GM23338 (cell line): Measurements from ENCODE around the gene NR2C2. TPM values are rescaled to one million over a fixed set of nuclear protein-coding genes. Genes with fewer than 3 reads are reported as not detected.

Experiments used
- ATAC-seq: fragments of 200-7000 bp; cut with Tn5 transposase; 3 replicates; pipeline ENCODE4 v1.9.1; 2020
- DNase-seq: peaks from one replicate; pipeline ENCODE4 v3.0.0-alpha.2; 2015; ENCODE audit warnings: low spot score
- H2AFZ ChIP-seq: fragments of 200-600 bp; sonication (generic); 2 replicates; pipeline ENCODE4 v1.8.0; 2016; ENCODE audit warnings: antibody characterized with exemption, mild to moderate bottlenecking, moderate library complexity
- H3F3A ChIP-seq: fragments of 200-600 bp; sonication (generic); replicated peaks from 2 replicates; pipeline ENCODE4 v1.8.0; 2017; ENCODE audit warnings: antibody characterized with exemption, mixed run types, low read depth
- H3K27ac ChIP-seq: fragments of 200-600 bp; sonication (generic); 2 replicates; pipeline ENCODE4 v1.6.1; 2016; ENCODE audit warnings: low read depth
- H3K27me3 ChIP-seq: fragments of 200-600 bp; sonication (generic); 2 replicates; pipeline ENCODE4 v1.8.0; 2016; ENCODE audit warnings: mild to moderate bottlenecking, mixed run types, moderate library complexity; ENCODE audit not compliant: insufficient read depth
- H3K36me3 ChIP-seq: fragments of 200-600 bp; sonication (generic); 2 replicates; pipeline ENCODE4 v1.8.0; 2016; ENCODE audit warnings: mild to moderate bottlenecking; ENCODE audit not compliant: insufficient read depth
- H3K4me1 ChIP-seq: fragments of 200-600 bp; sonication (generic); 2 replicates; pipeline ENCODE4 v1.8.0; 2016; ENCODE audit warnings: mild to moderate bottlenecking, moderate library complexity; ENCODE audit not compliant: insufficient read depth
- H3K4me2 ChIP-seq: fragments of 200-600 bp; sonication (generic); 2 replicates; pipeline ENCODE4 v1.7.1; 2017; ENCODE audit warnings: mixed run types
- H3K4me3 ChIP-seq: fragments of 200-600 bp; sonication (generic); 2 replicates; pipeline ENCODE4 v1.6.1; 2016; ENCODE audit warnings: mixed run types
- H3K79me2 ChIP-seq: fragments of 200-600 bp; sonication (generic); replicated peaks from 2 replicates; pipeline ENCODE4 v1.8.0; 2017; ENCODE audit warnings: mild to moderate bottlenecking; ENCODE audit not compliant: insufficient read depth
- H3K9me2 ChIP-seq: fragments of 200-600 bp; sonication (generic); 2 replicates; pipeline ENCODE4 v1.8.0; 2017; ENCODE audit not compliant: insufficient read depth
- H4K20me1 ChIP-seq: fragments of 200-600 bp; sonication (generic); replicated peaks from 2 replicates; pipeline ENCODE4 v1.8.0; 2017; ENCODE audit warnings: mild to moderate bottlenecking; ENCODE audit not compliant: insufficient read depth
- H3K27ac Mint-ChIP-seq: 2 replicates; pipeline ENCODE4 v1.8.0; 2020; ENCODE audit warnings: inconsistent platforms, mild to moderate bottlenecking, moderate library complexity, mixed read lengths
- H3K27me3 Mint-ChIP-seq: 3 replicates; pipeline ENCODE4 v1.8.0; 2022; ENCODE audit warnings: low read depth, mild to moderate bottlenecking, moderate library complexity, mixed read lengths, inconsistent platforms; ENCODE audit not compliant: insufficient read depth, poor library complexity
- H3K36me3 Mint-ChIP-seq: 3 replicates; pipeline ENCODE4 v1.8.0; 2021; ENCODE audit warnings: low read depth, mild to moderate bottlenecking, inconsistent platforms, moderate library complexity, mixed read lengths
- H3K4me1 Mint-ChIP-seq: 3 replicates; pipeline ENCODE4 v1.8.0; 2020; ENCODE audit warnings: mild to moderate bottlenecking, inconsistent platforms, mixed read lengths
- H3K4me3 Mint-ChIP-seq: 3 replicates; pipeline ENCODE4 v1.8.0; 2021; ENCODE audit warnings: moderate library complexity, mild to moderate bottlenecking, inconsistent platforms, mixed read lengths
- H3K9me3 Mint-ChIP-seq: 3 replicates; pipeline ENCODE4 v1.8.0; 2020; ENCODE audit warnings: moderate library complexity, mild to moderate bottlenecking, inconsistent platforms, mixed read lengths
- EZH2 ChIP-seq: fragments of 200-600 bp; sonication (generic); IDR thresholded peaks from one replicate; pipeline ENCODE4 v1.8.0; 2017; ENCODE audit warnings: antibody characterized with exemption, mild to moderate bottlenecking, low read depth; ENCODE audit not compliant: unreplicated experiment
- EZH2phosphoT487 ChIP-seq: fragments of 200-600 bp; sonication (generic); IDR thresholded peaks from one replicate; pipeline ENCODE4 v1.8.1; 2018; ENCODE audit warnings: antibody characterized with exemption; ENCODE audit not compliant: unreplicated experiment
- JUNB ChIP-seq: IDR thresholded peaks from one replicate; pipeline ENCODE4 v1.6.1; 2016; ENCODE audit warnings: antibody characterized with exemption; ENCODE audit not compliant: unreplicated experiment
- POLR2AphosphoS5 ChIP-seq: IDR thresholded peaks from 2 replicates; pipeline ENCODE4 v1.6.1; 2016; ENCODE audit warnings: antibody characterized with exemption, low read depth
- STAT1 ChIP-seq: IDR thresholded peaks from one replicate; pipeline ENCODE4 v1.6.1; 2016; ENCODE audit warnings: antibody characterized with exemption; ENCODE audit not compliant: unreplicated experiment
- ZNF114 ChIP-seq: fragments of 250-450 bp; sonication (Bioruptor Pico); IDR thresholded peaks from 2 replicates; pipeline ENCODE4 v1.5.0; 2020; ENCODE audit warnings: mild to moderate bottlenecking, moderate library complexity
- ZNF331 ChIP-seq: fragments of 250-450 bp; sonication (Bioruptor Pico); IDR thresholded peaks from 2 replicates; pipeline ENCODE4 v1.5.0; 2020; ENCODE audit warnings: low read depth, mild to moderate bottlenecking, moderate library complexity
- polyA plus RNA-seq: library from polyadenylated mRNA; unstranded; fragments of >200 nt; fragmentation: Nextera tagmentation; extraction: Ambion mirVana; gene quantifications from 2 replicates; pipeline ENCODE4 v1.2.1, GENCODE V29; 2016
- total RNA-seq: library from RNA; depleted of rRNA; stranded (reverse); fragments of >200 nt; shearing (Covaris generic); gene quantifications from 2 replicates; pipeline ENCODE4 v1.2.3, GENCODE V29; 2014
- TF ChIP-seq, protein P1 (sequence below), 2 experiments: fragments of 200-600 bp in 1 of 2; sonication (generic) in 1 of 2; conservative IDR thresholded peaks; 2 replicates each; pipeline versions ENCODE4 v1.5.1 to v1.6.1; 2016 to 2017; ENCODE audit warnings: antibody characterized with exemption in 2 of 2, low read depth in 2 of 2, mild to moderate bottlenecking in 2 of 2, moderate library complexity in 1 of 2
- TF ChIP-seq, protein P2 (sequence below): IDR thresholded peaks from 2 replicates; pipeline ENCODE4 v1.6.1; 2016; ENCODE audit warnings: antibody characterized with exemption
- TF ChIP-seq, protein P3 (sequence below): IDR thresholded peaks from one replicate; pipeline ENCODE4 v1.6.1; 2018; ENCODE audit warnings: antibody characterized with exemption; ENCODE audit not compliant: unreplicated experiment

Gene NR2C2
- total and polyA plus RNA-seq, 2 experiments from 2014 or later, result 12.0 to 57.2 TPM

DNA sequence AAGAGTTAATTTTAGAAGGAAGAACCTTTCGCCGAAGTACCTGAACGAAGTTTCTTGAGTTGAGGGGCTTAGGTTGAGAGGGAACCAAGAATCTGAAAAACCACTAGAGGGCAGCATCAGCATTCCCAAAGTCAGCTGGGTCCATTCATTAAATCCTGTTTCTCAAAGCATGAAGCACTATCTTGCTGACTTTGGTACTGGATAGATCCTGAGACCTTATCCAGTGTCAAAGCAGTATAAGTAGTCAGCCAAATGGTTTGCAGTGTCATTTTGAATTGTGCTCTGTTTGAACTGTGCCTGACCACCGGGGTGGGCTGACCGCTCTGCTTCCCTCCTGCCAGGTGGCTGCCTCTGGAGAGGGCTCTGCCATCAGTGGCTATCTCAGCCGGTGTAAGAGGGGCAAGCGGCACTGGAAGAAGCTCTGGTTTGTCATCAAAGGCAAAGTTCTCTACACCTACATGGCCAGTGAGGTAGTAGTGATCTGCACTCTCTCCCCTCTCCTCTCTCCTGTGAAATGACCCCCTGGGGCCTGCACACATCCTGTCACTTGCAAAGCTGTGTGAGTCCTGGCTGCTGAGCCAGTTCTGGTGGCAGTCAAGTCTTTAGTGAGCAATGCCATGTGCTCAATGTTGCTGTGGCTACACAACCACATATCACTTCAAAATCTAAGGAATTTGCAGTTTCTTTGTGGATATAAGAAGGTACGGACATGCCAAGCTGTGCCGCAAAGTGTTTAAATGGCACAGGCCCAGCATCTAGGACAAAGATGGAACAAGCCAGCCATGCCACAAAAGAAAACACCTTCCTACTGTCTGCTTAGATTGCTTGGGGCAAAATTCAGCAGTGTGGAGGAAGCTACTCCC, 21.4 kb upstream of the NR2C2 start:
- peak; percentile 89 for DNase-seq
- H3K27me3 ChIP-seq, result no peaks in the 10 kb centered on the region
- H3K27me3 Mint-ChIP-seq, result peaks cover 10% of the 10 kb centered on the region
- no peaks in the 10 kb centered on the region for H3K9me2 ChIP-seq
- no peaks in the 10 kb centered on the region for H3K9me3 Mint-ChIP-seq
- no peak overlapping the region for H2AFZ ChIP-seq
- H3K27ac Mint-ChIP-seq, result no peak overlapping the region
- H3K27ac ChIP-seq, result no peak overlapping the region
- no peaks in the 10 kb centered on the region for H3K36me3 Mint-ChIP-seq
- H3K4me1 Mint-ChIP-seq, result peaks cover 5% of the 10 kb centered on the region
- H3K79me2 ChIP-seq, result no peaks in the 10 kb centered on the region
- no peaks in the 10 kb centered on the region for H4K20me1 ChIP-seq
- TF ChIP-seq, protein P1, sequence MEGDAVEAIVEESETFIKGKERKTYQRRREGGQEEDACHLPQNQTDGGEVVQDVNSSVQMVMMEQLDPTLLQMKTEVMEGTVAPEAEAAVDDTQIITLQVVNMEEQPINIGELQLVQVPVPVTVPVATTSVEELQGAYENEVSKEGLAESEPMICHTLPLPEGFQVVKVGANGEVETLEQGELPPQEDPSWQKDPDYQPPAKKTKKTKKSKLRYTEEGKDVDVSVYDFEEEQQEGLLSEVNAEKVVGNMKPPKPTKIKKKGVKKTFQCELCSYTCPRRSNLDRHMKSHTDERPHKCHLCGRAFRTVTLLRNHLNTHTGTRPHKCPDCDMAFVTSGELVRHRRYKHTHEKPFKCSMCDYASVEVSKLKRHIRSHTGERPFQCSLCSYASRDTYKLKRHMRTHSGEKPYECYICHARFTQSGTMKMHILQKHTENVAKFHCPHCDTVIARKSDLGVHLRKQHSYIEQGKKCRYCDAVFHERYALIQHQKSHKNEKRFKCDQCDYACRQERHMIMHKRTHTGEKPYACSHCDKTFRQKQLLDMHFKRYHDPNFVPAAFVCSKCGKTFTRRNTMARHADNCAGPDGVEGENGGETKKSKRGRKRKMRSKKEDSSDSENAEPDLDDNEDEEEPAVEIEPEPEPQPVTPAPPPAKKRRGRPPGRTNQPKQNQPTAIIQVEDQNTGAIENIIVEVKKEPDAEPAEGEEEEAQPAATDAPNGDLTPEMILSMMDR (conservative IDR thresholded peaks at IDR 0.05; ENCODE audit: low read depth in 2 of 2), result peak; percentile 86 to 87
- TF ChIP-seq ZNF331, result no peak
- H3K4me2 ChIP-seq, result no peak overlapping the region
- no peaks in the 10 kb centered on the region for H3K4me1 ChIP-seq
- no peak overlapping the region for H3K4me3 Mint-ChIP-seq
- no peaks in the 10 kb centered on the region for H3K36me3 ChIP-seq
- no peaks in the 10 kb centered on the region for H3F3A ChIP-seq
- ATAC-seq, result peak; percentile 57
- H3K4me3 ChIP-seq, result no peak overlapping the region

DNA sequence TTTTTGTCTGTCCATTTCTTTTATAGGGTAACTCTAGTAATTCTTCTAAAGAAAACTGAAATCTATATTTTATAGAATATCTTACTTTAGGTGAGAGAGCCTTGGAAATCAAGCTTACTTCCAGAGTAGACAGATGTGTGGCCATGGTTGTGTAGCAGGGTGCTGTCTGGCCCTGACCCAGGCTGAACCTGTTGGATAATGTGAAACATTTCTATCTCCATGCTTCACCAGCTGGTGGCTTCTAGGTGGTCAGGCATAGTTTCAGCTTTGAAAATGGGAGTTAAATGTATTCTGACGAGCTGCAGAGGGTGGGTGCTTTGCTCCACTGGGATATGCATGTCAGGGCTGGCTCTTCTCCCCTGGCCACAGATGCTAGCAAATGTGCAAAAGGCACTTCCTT, 20.8 kb upstream of the NR2C2 start:
- no peaks in the 10 kb centered on the region for H3F3A ChIP-seq
- no peak overlapping the region for H2AFZ ChIP-seq
- H3K4me3 Mint-ChIP-seq, result no peak overlapping the region
- no peak overlapping the region for H3K27ac Mint-ChIP-seq
- peaks cover 5% of the 10 kb centered on the region for H3K4me1 Mint-ChIP-seq
- no peaks in the 10 kb centered on the region for H3K36me3 Mint-ChIP-seq
- H3K27me3 ChIP-seq, result no peaks in the 10 kb centered on the region
- H3K9me3 Mint-ChIP-seq, result no peaks in the 10 kb centered on the region
- H3K36me3 ChIP-seq, result no peaks in the 10 kb centered on the region
- peaks cover 9% of the 10 kb centered on the region for H3K27me3 Mint-ChIP-seq
- H3K4me2 ChIP-seq, result no peak overlapping the region
- ATAC-seq, result no peak
- TF ChIP-seq POLR2AphosphoS5 (no peak), STAT1 (no peak)
- no peaks in the 10 kb centered on the region for H4K20me1 ChIP-seq
- H3K9me2 ChIP-seq, result no peaks in the 10 kb centered on the region
- H3K4me1 ChIP-seq, result no peaks in the 10 kb centered on the region
- H3K79me2 ChIP-seq, result no peaks in the 10 kb centered on the region
- H3K27ac ChIP-seq, result no peak overlapping the region
- no peak overlapping the region for H3K4me3 ChIP-seq
- no peak for DNase-seq

DNA sequence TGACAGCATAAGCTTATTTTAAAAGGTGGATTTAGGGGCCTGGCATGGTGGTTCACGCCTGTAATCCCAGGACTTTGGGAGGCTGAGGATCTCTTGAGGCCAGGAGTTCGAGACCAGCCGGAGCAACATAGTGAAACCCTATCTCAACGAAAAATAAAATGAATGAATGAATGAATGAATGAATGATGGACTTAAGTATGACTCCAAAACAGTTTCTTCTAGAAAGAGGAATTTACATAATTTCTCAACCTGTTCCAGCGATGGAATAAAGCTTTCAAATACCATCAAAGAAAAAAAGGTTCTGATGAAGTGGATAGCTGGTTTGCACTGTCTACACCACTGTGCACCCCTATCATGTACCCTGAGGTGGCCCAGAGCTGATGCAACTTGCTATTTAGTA, 20.1 kb upstream of the NR2C2 start:
- peaks cover 5% of the 10 kb centered on the region for H3K4me1 Mint-ChIP-seq
- ATAC-seq, result no peak
- Histone ChIP-seq H3K4me1 (no peaks in the 10 kb centered on the region), H3K36me3 (no peaks in the 10 kb centered on the region), H2AFZ (no peak overlapping the region), H3F3A (no peaks in the 10 kb centered on the region), H3K79me2 (no peaks in the 10 kb centered on the region), H3K4me2 (no peak overlapping the region), H3K9me2 (no peaks in the 10 kb centered on the region), H3K4me3 (no peak overlapping the region), H4K20me1 (no peaks in the 10 kb centered on the region), H3K27ac (no peak overlapping the region), H3K27me3 (no peaks in the 10 kb centered on the region)
- no peak overlapping the region for H3K27ac Mint-ChIP-seq
- no peaks in the 10 kb centered on the region for H3K9me3 Mint-ChIP-seq
- no peak overlapping the region for H3K4me3 Mint-ChIP-seq
- DNase-seq, result no peak
- H3K27me3 Mint-ChIP-seq, result peaks cover 9% of the 10 kb centered on the region
- no peaks in the 10 kb centered on the region for H3K36me3 Mint-ChIP-seq
- TF ChIP-seq ZNF114 (CRISPR knock-in tag), result no peak
- TF ChIP-seq, protein P2, sequence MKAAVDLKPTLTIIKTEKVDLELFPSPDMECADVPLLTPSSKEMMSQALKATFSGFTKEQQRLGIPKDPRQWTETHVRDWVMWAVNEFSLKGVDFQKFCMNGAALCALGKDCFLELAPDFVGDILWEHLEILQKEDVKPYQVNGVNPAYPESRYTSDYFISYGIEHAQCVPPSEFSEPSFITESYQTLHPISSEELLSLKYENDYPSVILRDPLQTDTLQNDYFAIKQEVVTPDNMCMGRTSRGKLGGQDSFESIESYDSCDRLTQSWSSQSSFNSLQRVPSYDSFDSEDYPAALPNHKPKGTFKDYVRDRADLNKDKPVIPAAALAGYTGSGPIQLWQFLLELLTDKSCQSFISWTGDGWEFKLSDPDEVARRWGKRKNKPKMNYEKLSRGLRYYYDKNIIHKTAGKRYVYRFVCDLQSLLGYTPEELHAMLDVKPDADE, result no peak
- no peak for TF ChIP-seq JUNB
- no peak for TF ChIP-seq EZH2
- TF ChIP-seq, protein P3, sequence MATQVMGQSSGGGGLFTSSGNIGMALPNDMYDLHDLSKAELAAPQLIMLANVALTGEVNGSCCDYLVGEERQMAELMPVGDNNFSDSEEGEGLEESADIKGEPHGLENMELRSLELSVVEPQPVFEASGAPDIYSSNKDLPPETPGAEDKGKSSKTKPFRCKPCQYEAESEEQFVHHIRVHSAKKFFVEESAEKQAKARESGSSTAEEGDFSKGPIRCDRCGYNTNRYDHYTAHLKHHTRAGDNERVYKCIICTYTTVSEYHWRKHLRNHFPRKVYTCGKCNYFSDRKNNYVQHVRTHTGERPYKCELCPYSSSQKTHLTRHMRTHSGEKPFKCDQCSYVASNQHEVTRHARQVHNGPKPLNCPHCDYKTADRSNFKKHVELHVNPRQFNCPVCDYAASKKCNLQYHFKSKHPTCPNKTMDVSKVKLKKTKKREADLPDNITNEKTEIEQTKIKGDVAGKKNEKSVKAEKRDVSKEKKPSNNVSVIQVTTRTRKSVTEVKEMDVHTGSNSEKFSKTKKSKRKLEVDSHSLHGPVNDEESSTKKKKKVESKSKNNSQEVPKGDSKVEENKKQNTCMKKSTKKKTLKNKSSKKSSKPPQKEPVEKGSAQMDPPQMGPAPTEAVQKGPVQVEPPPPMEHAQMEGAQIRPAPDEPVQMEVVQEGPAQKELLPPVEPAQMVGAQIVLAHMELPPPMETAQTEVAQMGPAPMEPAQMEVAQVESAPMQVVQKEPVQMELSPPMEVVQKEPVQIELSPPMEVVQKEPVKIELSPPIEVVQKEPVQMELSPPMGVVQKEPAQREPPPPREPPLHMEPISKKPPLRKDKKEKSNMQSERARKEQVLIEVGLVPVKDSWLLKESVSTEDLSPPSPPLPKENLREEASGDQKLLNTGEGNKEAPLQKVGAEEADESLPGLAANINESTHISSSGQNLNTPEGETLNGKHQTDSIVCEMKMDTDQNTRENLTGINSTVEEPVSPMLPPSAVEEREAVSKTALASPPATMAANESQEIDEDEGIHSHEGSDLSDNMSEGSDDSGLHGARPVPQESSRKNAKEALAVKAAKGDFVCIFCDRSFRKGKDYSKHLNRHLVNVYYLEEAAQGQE, result no peak
- TF ChIP-seq, protein P1 (conservative IDR thresholded peaks at IDR 0.05; ENCODE audit: low read depth in 2 of 2), result no peak
- no peak for TF ChIP-seq ZNF331
- TF ChIP-seq EZH2phosphoT487, result no peak
- no peak for TF ChIP-seq STAT1
